CD4-positive, CD25-positive, alpha-beta regulatory T cell (primary cell): ENCODE results near the gene C5orf58. TPM values are rescaled to one million over a fixed set of nuclear protein-coding genes. Genes with fewer than 3 reads are reported as not detected.
A peak's percentile ranks its signal among the peaks of the same experiment; 100 is the strongest.

Source experiments
- ATAC-seq, 2 donors: fragments of 150-1000 bp; cut with Tn5 transposase; one replicate each; pipeline ENCODE4 v1.10.0; 2021; ENCODE audit warnings: low read depth in 2 of 2, moderate number of reproducible peaks in 2 of 2, moderate library complexity in 1 of 2
- DNase-seq, 3 donors: peaks; one replicate each; pipeline versions ENCODE4 v3.0.0 to v3.0.0-alpha.2; 2012 to 2022; ENCODE audit warnings: mixed read lengths in 1 of 3
- H3K27ac ChIP-seq: one replicate; pipeline ENCODE4 v1.7.0; 2013; ENCODE audit warnings: mild to moderate bottlenecking, low read length; ENCODE audit not compliant: insufficient read depth, poor library complexity, severe bottlenecking
- H3K27me3 ChIP-seq: one replicate; pipeline ENCODE4 v1.7.0; 2013; ENCODE audit warnings: low read length; ENCODE audit not compliant: control insufficient read depth, insufficient read depth
- H3K36me3 ChIP-seq: one replicate; pipeline ENCODE4 v1.7.0; 2013; ENCODE audit warnings: mild to moderate bottlenecking, low read length, moderate library complexity; ENCODE audit not compliant: control insufficient read depth, insufficient read depth
- H3K4me1 ChIP-seq: 2 replicates; pipeline ENCODE4 v1.7.0; 2013; ENCODE audit warnings: mild to moderate bottlenecking, low read length; ENCODE audit not compliant: insufficient read depth, control insufficient read depth, poor library complexity, severe bottlenecking
- H3K4me3 ChIP-seq: one replicate; pipeline ENCODE4 v1.7.0; 2013; ENCODE audit warnings: low read depth, mild to moderate bottlenecking, low read length, moderate library complexity
- H3K9me3 ChIP-seq, 2 experiments: 1 replicate in 1 of 2; 2 replicates in 1 of 2; pipeline ENCODE4 v1.7.0; 2013; ENCODE audit warnings: low read length in 2 of 2, mild to moderate bottlenecking in 1 of 2, moderate library complexity in 1 of 2; ENCODE audit not compliant: control insufficient read depth in 2 of 2
- H3K27ac Mint-ChIP-seq, 3 donors: one replicate each; pipeline ENCODE4 v1.8.0; 2020 to 2022; ENCODE audit warnings: mild to moderate bottlenecking in 3 of 3, mixed read lengths in 3 of 3, moderate library complexity in 2 of 3
- H3K27me3 Mint-ChIP-seq: one replicate; pipeline ENCODE4 v1.8.0; 2022; ENCODE audit warnings: mild to moderate bottlenecking, mixed read lengths
- H3K36me3 Mint-ChIP-seq: one replicate; pipeline ENCODE4 v1.8.0; 2020; ENCODE audit warnings: mixed read lengths
- H3K4me1 Mint-ChIP-seq, 4 donors: one replicate each; pipeline ENCODE4 v1.8.0; 2020 to 2022; ENCODE audit warnings: mixed read lengths in 4 of 4, mild to moderate bottlenecking in 1 of 4
- H3K4me3 Mint-ChIP-seq, 4 donors: one replicate each; pipeline ENCODE4 v1.8.0; 2020 to 2022; ENCODE audit warnings: mild to moderate bottlenecking in 4 of 4, mixed read lengths in 4 of 4, moderate library complexity in 3 of 4
- H3K9me3 Mint-ChIP-seq, 7 donors: one replicate each; pipeline ENCODE4 v1.8.0; 2020 to 2022; ENCODE audit warnings: mixed read lengths in 7 of 7, mild to moderate bottlenecking in 3 of 7, moderate library complexity in 2 of 7
- polyA plus RNA-seq, 4 donors: library from polyadenylated mRNA; unstranded; fragments of 300-500 nt; fragmentation: Illumina TruSeq; gene quantifications; one replicate each; pipeline ENCODE4 v1.2.3, GENCODE V29; 2021
- total RNA-seq: library from RNA; stranded (reverse); gene quantifications from one replicate; pipeline ENCODE4 v1.2.3, GENCODE V29; 2022

C5orf58 gene
- total and polyA plus RNA-seq, 5 donors from 2014 or later, result 0.44 to 1.1 (median 0.69) TPM; not detected in 1

GRCh38 chr5:170216257-170216864, 16.4 kb upstream of the C5orf58 start:
- Mint-ChIP-seq H3K27me3 (peaks cover 9% of the 10 kb centered on the region), H3K4me3 (no peak overlapping the region), H3K36me3 (no peaks in the 10 kb centered on the region), H3K27ac (no peak overlapping the region), H3K9me3 (peaks cover 0 to 1% (median 0%) of the 10 kb centered on the region in 7 donors), H3K4me1 (no peaks in the 10 kb centered on the region)
- no peak overlapping the region for H3K27ac ChIP-seq
- DNase-seq (peak in 2 of 3 donors; percentile 10 to 40), ATAC-seq (no peak)
- no peaks in the 10 kb centered on the region for H3K36me3 ChIP-seq
- no peaks in the 10 kb centered on the region for H3K9me3 ChIP-seq
- no peaks in the 10 kb centered on the region for H3K4me1 ChIP-seq
- H3K4me3 ChIP-seq, result no peak overlapping the region
- H3K27me3 ChIP-seq, result peaks cover 18% of the 10 kb centered on the region

GRCh38 chr5:170217831-170218230, 15.0 kb upstream of the C5orf58 start:
- DNase-seq, result no peak
- H3K4me1 ChIP-seq, result no peaks in the 10 kb centered on the region
- no peaks in the 10 kb centered on the region for H3K4me1 Mint-ChIP-seq

GRCh38 chr5:170218726-170219125, 14.1 kb upstream of the C5orf58 start:
- no peak overlapping the region for H3K4me3 Mint-ChIP-seq
- H3K36me3 Mint-ChIP-seq, result no peaks in the 10 kb centered on the region
- no peaks in the 10 kb centered on the region for H3K4me1 Mint-ChIP-seq

More at GRCh38 chr5:170217831-170218230, 15.0 kb upstream of the C5orf58 start:
- no peak overlapping the region for H3K4me3 ChIP-seq
- Mint-ChIP-seq H3K4me3 (no peak overlapping the region), H3K9me3 (peaks cover 0 to 1% (median 0%) of the 10 kb centered on the region in 7 donors), H3K27ac (no peak overlapping the region), H3K27me3 (peaks cover 4% of the 10 kb centered on the region), H3K36me3 (no peaks in the 10 kb centered on the region)
- H3K27ac ChIP-seq, result no peak overlapping the region
- H3K36me3 ChIP-seq, result no peaks in the 10 kb centered on the region
- no peak for ATAC-seq
- H3K27me3 ChIP-seq, result peaks cover 8% of the 10 kb centered on the region
- H3K9me3 ChIP-seq, result no peaks in the 10 kb centered on the region

GRCh38 chr5:170219615-170220014, 13.2 kb upstream of the C5orf58 start:
- Histone ChIP-seq H3K27me3 (peaks cover 4% of the 10 kb centered on the region), H3K4me3 (no peak overlapping the region), H3K27ac (no peak overlapping the region), H3K36me3 (no peaks in the 10 kb centered on the region), H3K9me3 (no peaks in the 10 kb centered on the region), H3K4me1 (no peaks in the 10 kb centered on the region)
- Mint-ChIP-seq H3K27me3 (no peaks in the 10 kb centered on the region), H3K36me3 (no peaks in the 10 kb centered on the region), H3K4me3 (no peak overlapping the region), H3K4me1 (no peaks in the 10 kb centered on the region), H3K9me3 (no peaks in the 10 kb centered on the region), H3K27ac (no peak overlapping the region)
- DNase-seq (no peak), ATAC-seq (no peak)

More at GRCh38 chr5:170218726-170219125, 14.1 kb upstream of the C5orf58 start:
- Histone ChIP-seq H3K27ac (no peak overlapping the region), H3K27me3 (peaks cover 4% of the 10 kb centered on the region), H3K9me3 (no peaks in the 10 kb centered on the region), H3K4me1 (no peaks in the 10 kb centered on the region), H3K36me3 (no peaks in the 10 kb centered on the region), H3K4me3 (no peak overlapping the region)
- ATAC-seq (no peak), DNase-seq (no peak)
- peaks cover 0 to 1% (median 0%) of the 10 kb centered on the region in 7 donors for H3K9me3 Mint-ChIP-seq
- H3K27ac Mint-ChIP-seq, result no peak overlapping the region
- peaks cover 1% of the 10 kb centered on the region for H3K27me3 Mint-ChIP-seq

- Histone ChIP-seq H3K27ac (no peak overlapping the region), H3K4me3 (no peak overlapping the region), H3K36me3 (no peaks in the 10 kb centered on the region), H3K4me1 (no peaks in the 10 kb centered on the region), H3K9me3 (no peaks in the 10 kb centered on the region), H3K27me3 (peaks cover 4% of the 10 kb centered on the region)
- no peaks in the 10 kb centered on the region for H3K4me1 Mint-ChIP-seq
- no peaks in the 10 kb centered on the region for H3K27me3 Mint-ChIP-seq
- no peak overlapping the region for H3K27ac Mint-ChIP-seq
- H3K9me3 Mint-ChIP-seq, result no peaks in the 10 kb centered on the region
- DNase-seq (no peak), ATAC-seq (no peak)
- no peaks in the 10 kb centered on the region for H3K36me3 Mint-ChIP-seq
- no peak overlapping the region for H3K4me3 Mint-ChIP-seq
Measured at GRCh38 chr5:170220191-170220590, 12.6 kb upstream of the C5orf58 start.

- Histone ChIP-seq H3K36me3 (no peaks in the 10 kb centered on the region), H3K27ac (no peak overlapping the region), H3K4me1 (no peaks in the 10 kb centered on the region), H3K9me3 (no peaks in the 10 kb centered on the region), H3K27me3 (no peaks in the 10 kb centered on the region), H3K4me3 (no peak overlapping the region)
- no peaks in the 10 kb centered on the region for H3K36me3 Mint-ChIP-seq
- no peak overlapping the region for H3K4me3 Mint-ChIP-seq
- H3K27me3 Mint-ChIP-seq, result no peaks in the 10 kb centered on the region
- no peaks in the 10 kb centered on the region for H3K9me3 Mint-ChIP-seq
- H3K27ac Mint-ChIP-seq, result no peak overlapping the region
- H3K4me1 Mint-ChIP-seq, result peaks cover 3 to 7% (median 4%) of the 10 kb centered on the region in 4 donors
- DNase-seq, result no peak
- no peak for ATAC-seq
Measured at GRCh38 chr5:170221327-170221741, 11.5 kb upstream of the C5orf58 start.

- no peaks in the 10 kb centered on the region for H3K36me3 Mint-ChIP-seq
- H3K4me3 Mint-ChIP-seq, result no peak overlapping the region
- H3K27me3 Mint-ChIP-seq, result no peaks in the 10 kb centered on the region
- no peaks in the 10 kb centered on the region for H3K9me3 ChIP-seq
- no peaks in the 10 kb centered on the region for H3K36me3 ChIP-seq
- no peak for ATAC-seq
- no peak for DNase-seq
- H3K4me1 ChIP-seq, result no peaks in the 10 kb centered on the region
- H3K4me3 ChIP-seq, result no peak overlapping the region
- no peak overlapping the region for H3K27ac Mint-ChIP-seq
- H3K27ac ChIP-seq, result no peak overlapping the region
- no peaks in the 10 kb centered on the region for H3K9me3 Mint-ChIP-seq
- no peaks in the 10 kb centered on the region for H3K27me3 ChIP-seq
- H3K4me1 Mint-ChIP-seq, result peaks cover 4 to 13% (median 5%) of the 10 kb centered on the region in 4 donors
Measured at GRCh38 chr5:170223360-170223759, 9.4 kb upstream of the C5orf58 start.

- no peak overlapping the region for H3K4me3 ChIP-seq
- Mint-ChIP-seq H3K4me1 (peaks cover 4 to 13% (median 5%) of the 10 kb centered on the region in 4 donors), H3K36me3 (no peaks in the 10 kb centered on the region), H3K27ac (no peak overlapping the region), H3K9me3 (no peaks in the 10 kb centered on the region), H3K4me3 (no peak overlapping the region), H3K27me3 (no peaks in the 10 kb centered on the region)
- ATAC-seq, result no peak
- H3K27ac ChIP-seq, result no peak overlapping the region
- H3K9me3 ChIP-seq, result no peaks in the 10 kb centered on the region
- no peaks in the 10 kb centered on the region for H3K36me3 ChIP-seq
- no peaks in the 10 kb centered on the region for H3K4me1 ChIP-seq
- H3K27me3 ChIP-seq, result no peaks in the 10 kb centered on the region
- no peak for DNase-seq
Measured at GRCh38 chr5:170223906-170224305, 8.9 kb upstream of the C5orf58 start.
